Measurements from ENCODE around the gene CHCHD3. TPM values are rescaled to one million over a fixed set of nuclear protein-coding genes. Genes with fewer than 3 reads are reported as not detected.

The CHCHD3 gene
- total RNA-seq, 1 donor from 2014 or later: 76.8 TPM

- H3K27ac Mint-ChIP-seq: no peak overlapping the region
- no peaks in the 10 kb centered on the region for H3K4me1 Mint-ChIP-seq (ENCODE audit: low read depth)
- H3K9me3 Mint-ChIP-seq: no peaks in the 10 kb centered on the region
- H3K36me3 Mint-ChIP-seq (ENCODE audit: low read depth): no peaks in the 10 kb centered on the region
- DNase-seq (ENCODE audit: low spot score): no peak
- H3K27me3 Mint-ChIP-seq (ENCODE audit: insufficient read depth): peaks cover 1% of the 10 kb centered on the region
- intact Hi-C loops (cut with micrococcal nuclease): no loop called here
- no peak overlapping the region for H3K4me3 Mint-ChIP-seq
Observed at GRCh38 chr7:133109816-133110215, 27.9 kb upstream of the CHCHD3 start.

- Mint-ChIP-seq H3K27ac (no peak overlapping the region), H3K9me3 (no peaks in the 10 kb centered on the region), H3K36me3 (ENCODE audit: low read depth) (no peaks in the 10 kb centered on the region), H3K27me3 (ENCODE audit: insufficient read depth) (peaks cover 1% of the 10 kb centered on the region), H3K4me3 (no peak overlapping the region), H3K4me1 (ENCODE audit: low read depth) (no peaks in the 10 kb centered on the region)
- DNase-seq (ENCODE audit: low spot score): no peak
- intact Hi-C loops (cut with micrococcal nuclease): no loop called here
Observed at GRCh38 chr7:133108023-133108422, 26.1 kb upstream of the CHCHD3 start.

GRCh38 chr7:133102276-133103060, 20.6 kb upstream of the CHCHD3 start:
- intact Hi-C loops (cut with micrococcal nuclease): no loop called here
- Mint-ChIP-seq H3K36me3 (ENCODE audit: low read depth) (no peaks in the 10 kb centered on the region), H3K4me1 (ENCODE audit: low read depth) (no peaks in the 10 kb centered on the region), H3K9me3 (no peaks in the 10 kb centered on the region), H3K4me3 (no peak overlapping the region), H3K27me3 (ENCODE audit: insufficient read depth) (peaks cover 7% of the 10 kb centered on the region), H3K27ac (no peak overlapping the region)
- DNase-seq (ENCODE audit: low spot score): no peak

GRCh38 chr7:133099633-133100286, 17.9 kb upstream of the CHCHD3 start:
- Mint-ChIP-seq H3K4me1 (ENCODE audit: low read depth) (no peaks in the 10 kb centered on the region), H3K9me3 (no peaks in the 10 kb centered on the region), H3K27me3 (ENCODE audit: insufficient read depth) (peaks cover 7% of the 10 kb centered on the region), H3K4me3 (no peak overlapping the region), H3K36me3 (ENCODE audit: low read depth) (no peaks in the 10 kb centered on the region), H3K27ac (no peak overlapping the region)
- intact Hi-C loops (cut with micrococcal nuclease): no loop called here
- DNase-seq (ENCODE audit: low spot score): no peak

- H3K27ac Mint-ChIP-seq: no peak overlapping the region
- H3K27me3 Mint-ChIP-seq (ENCODE audit: insufficient read depth): peaks cover 6% of the 10 kb centered on the region
- H3K36me3 Mint-ChIP-seq (ENCODE audit: low read depth): no peaks in the 10 kb centered on the region
- H3K4me3 Mint-ChIP-seq: no peak overlapping the region
- no peaks in the 10 kb centered on the region for H3K4me1 Mint-ChIP-seq (ENCODE audit: low read depth)
- no peak for DNase-seq (ENCODE audit: low spot score)
- intact Hi-C loops (cut with micrococcal nuclease): no loop called here
- no peaks in the 10 kb centered on the region for H3K9me3 Mint-ChIP-seq
Observed at GRCh38 chr7:133095119-133095671, 13.3 kb upstream of the CHCHD3 start.

GRCh38 chr7:133091943-133092464, 10.1 kb upstream of the CHCHD3 start:
- Mint-ChIP-seq H3K27ac (no peak overlapping the region), H3K9me3 (no peaks in the 10 kb centered on the region)

GRCh38 chr7:133082390-133082766, 488 bp upstream of the CHCHD3 start:
- Mint-ChIP-seq H3K9me3 (no peaks in the 10 kb centered on the region), H3K27ac (peak overlapping the region; percentile 94), H3K4me3 (peak overlapping the region; percentile 93), H3K27me3 (ENCODE audit: insufficient read depth) (no peaks in the 10 kb centered on the region), H3K36me3 (ENCODE audit: low read depth) (peaks cover 2% of the 10 kb centered on the region), H3K4me1 (ENCODE audit: low read depth) (peaks cover 27% of the 10 kb centered on the region)
- DNase-seq (ENCODE audit: low spot score): no peak
- intact Hi-C loops (cut with micrococcal nuclease): loop anchor here (1.0 to 5.0 kb wide), 7 partner anchors 45 to 1755 kb away; partner anchors contain the start of genes BPGM, LRGUK and MKLN1

More at GRCh38 chr7:133091943-133092464, 10.1 kb upstream of the CHCHD3 start:
- Mint-ChIP-seq H3K36me3 (ENCODE audit: low read depth) (no peaks in the 10 kb centered on the region), H3K4me3 (no peak overlapping the region), H3K27me3 (ENCODE audit: insufficient read depth) (peaks cover 4% of the 10 kb centered on the region), H3K4me1 (ENCODE audit: low read depth) (no peaks in the 10 kb centered on the region)
- no peak for DNase-seq (ENCODE audit: low spot score)
- intact Hi-C loops (cut with micrococcal nuclease): no loop called here

GRCh38 chr7:133081119-133081598, 731 bp downstream of the CHCHD3 start:
- peak overlapping the region; percentile 93 for H3K4me3 Mint-ChIP-seq
- H3K27ac Mint-ChIP-seq: peak overlapping the region; percentile 94
- no peaks in the 10 kb centered on the region for H3K27me3 Mint-ChIP-seq (ENCODE audit: insufficient read depth)
- H3K9me3 Mint-ChIP-seq: no peaks in the 10 kb centered on the region
- H3K36me3 Mint-ChIP-seq (ENCODE audit: low read depth): peaks cover 4% of the 10 kb centered on the region
- intact Hi-C loops (cut with micrococcal nuclease): loop anchor here (2.0 to 5.0 kb wide), 7 partner anchors 44 to 1754 kb away; partner anchors contain the start of genes BPGM and MKLN1
- peaks cover 38% of the 10 kb centered on the region for H3K4me1 Mint-ChIP-seq (ENCODE audit: low read depth)
- DNase-seq (ENCODE audit: low spot score): no peak

- Mint-ChIP-seq H3K27ac (no peak overlapping the region), H3K4me3 (peak overlapping the region; percentile 20), H3K36me3 (ENCODE audit: low read depth) (peaks cover 4% of the 10 kb centered on the region), H3K27me3 (ENCODE audit: insufficient read depth) (no peaks in the 10 kb centered on the region), H3K4me1 (ENCODE audit: low read depth) (peaks cover 38% of the 10 kb centered on the region), H3K9me3 (no peaks in the 10 kb centered on the region)
- intact Hi-C loops (cut with micrococcal nuclease): no loop called here
- no peak for DNase-seq (ENCODE audit: low spot score)
Observed at GRCh38 chr7:133079296-133079695, 2.6 kb downstream of the CHCHD3 start.

GRCh38 chr7:133077394-133077793, 4.5 kb downstream of the CHCHD3 start:
- intact Hi-C loops (cut with micrococcal nuclease): no loop called here
- Mint-ChIP-seq H3K27me3 (ENCODE audit: insufficient read depth) (no peaks in the 10 kb centered on the region), H3K9me3 (no peaks in the 10 kb centered on the region), H3K4me3 (no peak overlapping the region), H3K27ac (no peak overlapping the region), H3K36me3 (ENCODE audit: low read depth) (peaks cover 4% of the 10 kb centered on the region), H3K4me1 (ENCODE audit: low read depth) (peaks cover 37% of the 10 kb centered on the region)
- no peak for DNase-seq (ENCODE audit: low spot score)

GRCh38 chr7:133076142-133076541, 5.7 kb downstream of the CHCHD3 start:
- H3K27ac Mint-ChIP-seq: no peak overlapping the region
- no peak overlapping the region for H3K4me3 Mint-ChIP-seq
- no peaks in the 10 kb centered on the region for H3K27me3 Mint-ChIP-seq (ENCODE audit: insufficient read depth)
- peaks cover 32% of the 10 kb centered on the region for H3K4me1 Mint-ChIP-seq (ENCODE audit: low read depth)
- intact Hi-C loops (cut with micrococcal nuclease): no loop called here
- DNase-seq (ENCODE audit: low spot score): no peak
- H3K9me3 Mint-ChIP-seq: no peaks in the 10 kb centered on the region
- peaks cover 6% of the 10 kb centered on the region for H3K36me3 Mint-ChIP-seq (ENCODE audit: low read depth)

GRCh38 chr7:133071506-133071905, 10.4 kb downstream of the CHCHD3 start:
- peaks cover 2% of the 10 kb centered on the region for H3K4me1 Mint-ChIP-seq (ENCODE audit: low read depth)
- intact Hi-C loops (cut with micrococcal nuclease): no loop called here
- no peak for DNase-seq (ENCODE audit: low spot score)
- H3K27me3 Mint-ChIP-seq (ENCODE audit: insufficient read depth): no peaks in the 10 kb centered on the region
- H3K9me3 Mint-ChIP-seq: no peaks in the 10 kb centered on the region
- H3K4me3 Mint-ChIP-seq: no peak overlapping the region
- H3K27ac Mint-ChIP-seq: no peak overlapping the region
- H3K36me3 Mint-ChIP-seq (ENCODE audit: low read depth): peaks cover 21% of the 10 kb centered on the region

- H3K9me3 Mint-ChIP-seq: no peaks in the 10 kb centered on the region
- intact Hi-C loops (cut with micrococcal nuclease): no loop called here
- no peak overlapping the region for H3K27ac Mint-ChIP-seq
- no peak overlapping the region for H3K4me3 Mint-ChIP-seq
- H3K27me3 Mint-ChIP-seq (ENCODE audit: insufficient read depth): no peaks in the 10 kb centered on the region
- no peak for DNase-seq (ENCODE audit: low spot score)
- peaks cover 21% of the 10 kb centered on the region for H3K36me3 Mint-ChIP-seq (ENCODE audit: low read depth)
- H3K4me1 Mint-ChIP-seq (ENCODE audit: low read depth): no peaks in the 10 kb centered on the region
Observed at GRCh38 chr7:133070562-133070961, 11.3 kb downstream of the CHCHD3 start.

Data from activated T-helper 1 cell treated with anti-CD3 and anti-CD28 coated beads, Interleukin-12 subunit alpha, Interleukin-12 subunit beta, Interleukin-2, Interleukin-4 antibody, amounts not matched to agents 30 ng/mL and 10 ng/mL and 1 ng/mL, durations not matched to agents 14 hours and 24 hours and 36 hours (primary cell).